ENCODE data around the gene MFN2. TPM values are rescaled to one million over a fixed set of nuclear protein-coding genes. Genes with fewer than 3 reads are reported as not detected.

Gene MFN2
- total and polyA plus RNA-seq, 9 of the 15 experiments (the other 6 are each of a cell fraction or from before 2014, with no cell fraction given): 10.5 to 158 (median 87.1) TPM

GRCh38 chr1:11934302-11935056 is 45.8 kb upstream of the MFN2 start, which contains the start of gene PLOD1 (continued):
- TF ChIP-seq CHD2 (IDR thresholded peaks at IDR 0.05; ENCODE audit: low read depth, low read length) (0 out of 2 replicates have a peak, but pooled peaks have one; percentile 8), MLX (CRISPR knock-in tag; conservative IDR thresholded peaks at IDR 0.05) (no peak), MTA3 (IDR thresholded peaks at IDR 0.05; ENCODE audit: borderline replicate concordance) (peak; percentile 63; the same call in 1 of the 2 replicates), RBFOX2 (IDR thresholded peaks at IDR 0.05; ENCODE audit: low read depth, low read length) (peak; percentile 95), NR2C1 (IDR thresholded peaks at IDR 0.05) (no peak), NR2C1 (tag; IDR thresholded peaks at IDR 0.05) (peak; percentile 54), HDAC2 (IDR thresholded peaks at IDR 0.05) (no peak; the same call in 1 of the 2 replicates), PHF21A (IDR thresholded peaks at IDR 0.05; ENCODE audit: borderline replicate concordance, low read depth) (no peak), RBM25 (IDR thresholded peaks at IDR 0.05; ENCODE audit: low read depth, low read length, severe bottlenecking) (no peak), ZNF174 (CRISPR knock-in tag; IDR thresholded peaks at IDR 0.05) (no peak), YY1 (IDR thresholded peaks at IDR 0.05; ENCODE audit: borderline replicate concordance in 1 of 3, control insufficient read depth in 1 of 3, extremely low read depth in 1 of 3, insufficient read depth in 3 of 3, insufficient read length in 1 of 3, insufficient replicate concordance in 2 of 3, low read depth in 1 of 3, low read length in 2 of 3) (peak in 2 of 3 experiments; percentile 58 to 74), MEF2A (IDR thresholded peaks at IDR 0.05; ENCODE audit: control insufficient read depth, low read depth, low read length) (no peak), BRD4 (IDR thresholded peaks at IDR 0.05) (no peak), CLOCK (CRISPR knock-in tag; IDR thresholded peaks at IDR 0.05; ENCODE audit: borderline replicate concordance) (no peak), PKNOX1 (IDR thresholded peaks at IDR 0.05) (peak; percentile 23; the same call in 1 of the 2 replicates), ZNF274 (IDR thresholded peaks at IDR 0.05; ENCODE audit: borderline replicate concordance, low read depth, low read length) (no peak), PURB (CRISPR knock-in tag; IDR thresholded peaks at IDR 0.05; ENCODE audit: low read depth) (no peak), ZBTB8A (IDR thresholded peaks at IDR 0.05; ENCODE audit: partially characterized antibody) (no peak), MXD1 (CRISPR knock-in tag; IDR thresholded peaks at IDR 0.05; ENCODE audit: borderline replicate concordance, poor library complexity, severe bottlenecking) (no peak), ZNF586 (CRISPR knock-in tag; conservative IDR thresholded peaks at IDR 0.05) (no peak)
